ENCODE results near the gene KCTD17. TPM values are rescaled to one million over a fixed set of nuclear protein-coding genes. Genes with fewer than 3 reads are reported as not detected.
A peak's percentile ranks its signal among the peaks of the same experiment; 100 is the strongest.

Gene KCTD17
- total RNA-seq, 1 donor from 2014 or later, result 31.3 TPM

DNA sequence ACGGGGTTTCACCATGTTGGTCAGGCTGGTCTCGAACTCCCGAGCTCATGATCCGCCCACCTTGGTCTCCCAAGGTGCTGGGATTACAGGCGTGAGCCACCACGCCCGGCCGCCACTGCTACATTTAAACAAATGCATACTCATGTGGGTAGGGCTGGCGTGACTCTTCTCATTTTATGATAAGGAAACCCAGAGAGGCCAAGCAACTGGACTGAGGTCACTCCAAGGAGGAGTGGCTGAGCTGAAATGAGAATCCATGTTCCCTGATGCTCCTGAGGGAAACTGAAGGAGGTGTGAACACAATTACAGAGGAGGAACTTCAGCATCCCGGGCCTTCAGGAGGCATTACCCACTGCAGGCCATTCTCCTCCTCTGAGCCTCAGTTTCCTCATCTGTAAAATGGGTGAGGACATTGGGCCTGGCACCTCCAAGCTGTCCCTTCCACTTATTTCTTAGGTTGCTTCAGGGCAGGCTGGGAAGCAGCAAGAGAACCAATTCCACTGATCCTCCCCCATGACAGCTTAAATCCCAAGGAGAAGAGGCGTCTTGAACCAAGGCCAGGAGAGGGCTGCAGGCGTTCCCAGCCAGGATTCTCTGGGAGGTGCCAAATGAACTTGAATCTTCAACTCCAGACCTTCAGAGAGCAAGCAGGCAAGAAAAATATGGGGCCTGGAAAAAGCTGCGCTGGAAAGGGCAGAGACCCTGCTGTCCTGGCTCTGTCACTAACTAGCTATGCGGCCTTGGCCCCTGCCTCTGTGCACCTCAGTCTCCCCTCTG is 35.2 kb upstream of the KCTD17 start:
- Mint-ChIP-seq H3K4me3 (ENCODE audit: unreplicated experiment) (no peak overlapping the region), H3K36me3 (ENCODE audit: low read depth, unreplicated experiment) (peaks cover 7% of the 10 kb centered on the region), H3K27me3 (ENCODE audit: low read depth, unreplicated experiment) (no peaks in the 10 kb centered on the region), H3K4me1 (ENCODE audit: low read depth, unreplicated experiment) (peaks cover 8% of the 10 kb centered on the region), H3K9me3 (ENCODE audit: unreplicated experiment) (no peaks in the 10 kb centered on the region), H3K27ac (ENCODE audit: unreplicated experiment) (no peak overlapping the region)
- Histone ChIP-seq H4K20me1 (ENCODE audit: insufficient read depth, low read length) (peaks cover 40% of the 10 kb centered on the region), H3K27ac (ENCODE audit: low read depth, low read length) (no peak overlapping the region), H3K79me2 (ENCODE audit: insufficient read depth, low read length) (peaks cover 28% of the 10 kb centered on the region), H3K4me2 (ENCODE audit: low read length) (no peak overlapping the region), H3K9me3 (ENCODE audit: insufficient read depth, low read depth, low read length) (no peaks in the 10 kb centered on the region), H2AFZ (ENCODE audit: low read depth, low read length) (no peak overlapping the region), H3K27me3 (ENCODE audit: insufficient read depth, low read length) (no peaks in the 10 kb centered on the region), H3K36me3 (ENCODE audit: insufficient read depth, low read length) (no peaks in the 10 kb centered on the region), H3K4me1 (ENCODE audit: insufficient read depth, low read length) (peaks cover 11% of the 10 kb centered on the region), H3K9ac (ENCODE audit: low read length) (no peak overlapping the region), H3K4me3 (ENCODE audit: insufficient read depth, low read depth, low read length) (no peak overlapping the region)
- FAIRE-seq (no peak), DNase-seq (ENCODE audit: low read depth) (no peak)
- TF ChIP-seq, protein P1, sequence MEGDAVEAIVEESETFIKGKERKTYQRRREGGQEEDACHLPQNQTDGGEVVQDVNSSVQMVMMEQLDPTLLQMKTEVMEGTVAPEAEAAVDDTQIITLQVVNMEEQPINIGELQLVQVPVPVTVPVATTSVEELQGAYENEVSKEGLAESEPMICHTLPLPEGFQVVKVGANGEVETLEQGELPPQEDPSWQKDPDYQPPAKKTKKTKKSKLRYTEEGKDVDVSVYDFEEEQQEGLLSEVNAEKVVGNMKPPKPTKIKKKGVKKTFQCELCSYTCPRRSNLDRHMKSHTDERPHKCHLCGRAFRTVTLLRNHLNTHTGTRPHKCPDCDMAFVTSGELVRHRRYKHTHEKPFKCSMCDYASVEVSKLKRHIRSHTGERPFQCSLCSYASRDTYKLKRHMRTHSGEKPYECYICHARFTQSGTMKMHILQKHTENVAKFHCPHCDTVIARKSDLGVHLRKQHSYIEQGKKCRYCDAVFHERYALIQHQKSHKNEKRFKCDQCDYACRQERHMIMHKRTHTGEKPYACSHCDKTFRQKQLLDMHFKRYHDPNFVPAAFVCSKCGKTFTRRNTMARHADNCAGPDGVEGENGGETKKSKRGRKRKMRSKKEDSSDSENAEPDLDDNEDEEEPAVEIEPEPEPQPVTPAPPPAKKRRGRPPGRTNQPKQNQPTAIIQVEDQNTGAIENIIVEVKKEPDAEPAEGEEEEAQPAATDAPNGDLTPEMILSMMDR (IDR thresholded peaks at IDR 0.05; ENCODE audit: insufficient read depth, low read depth, low read length), result no peak
- TF ChIP-seq EZH2 (IDR thresholded peaks at IDR 0.05; ENCODE audit: insufficient read depth, low read length), result no peak

DNA sequence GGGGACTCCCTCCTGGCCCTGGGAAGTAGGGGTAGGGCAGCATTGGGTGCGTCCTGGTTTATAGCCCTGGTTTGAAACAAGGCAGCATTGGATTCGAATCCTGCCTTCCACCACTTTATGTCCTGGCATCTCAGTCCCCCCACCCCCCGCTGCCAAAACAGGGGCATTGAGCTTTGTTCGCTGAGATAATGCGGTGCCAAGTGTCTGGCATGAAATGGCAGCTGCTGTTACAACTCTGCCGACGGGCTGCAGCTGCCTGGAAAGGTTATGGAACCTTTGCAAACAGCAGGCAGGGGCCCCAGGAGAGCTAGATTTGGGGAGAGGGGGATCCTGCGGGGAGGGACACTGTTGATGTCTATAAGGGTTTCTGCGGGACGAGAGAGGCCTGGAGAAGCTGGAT is 34.2 kb upstream of the KCTD17 start:
- no peak overlapping the region for H3K27ac ChIP-seq (ENCODE audit: low read depth, low read length)
- H3K9me3 ChIP-seq (ENCODE audit: insufficient read depth, low read depth, low read length), result no peaks in the 10 kb centered on the region
- Mint-ChIP-seq H3K27me3 (ENCODE audit: low read depth, unreplicated experiment) (no peaks in the 10 kb centered on the region), H3K4me3 (ENCODE audit: unreplicated experiment) (peak overlapping the region; percentile 91), H3K27ac (ENCODE audit: unreplicated experiment) (no peak overlapping the region), H3K4me1 (ENCODE audit: low read depth, unreplicated experiment) (peaks cover 8% of the 10 kb centered on the region), H3K36me3 (ENCODE audit: low read depth, unreplicated experiment) (peaks cover 5% of the 10 kb centered on the region), H3K9me3 (ENCODE audit: unreplicated experiment) (no peaks in the 10 kb centered on the region)
- no peak overlapping the region for H3K9ac ChIP-seq (ENCODE audit: low read length)
- TF ChIP-seq, protein P1 (IDR thresholded peaks at IDR 0.05; ENCODE audit: insufficient read depth, low read depth, low read length), result no peak
- no peak for TF ChIP-seq EZH2 (IDR thresholded peaks at IDR 0.05; ENCODE audit: insufficient read depth, low read length)
- H3K79me2 ChIP-seq (ENCODE audit: insufficient read depth, low read length), result peaks cover 28% of the 10 kb centered on the region
- H2AFZ ChIP-seq (ENCODE audit: low read depth, low read length), result no peak overlapping the region
- peaks cover 48% of the 10 kb centered on the region for H4K20me1 ChIP-seq (ENCODE audit: insufficient read depth, low read length)
- no peak for FAIRE-seq
- DNase-seq (ENCODE audit: low read depth), result no peak
- peak overlapping the region; percentile 99 for H3K4me2 ChIP-seq (ENCODE audit: low read length)
- H3K36me3 ChIP-seq (ENCODE audit: insufficient read depth, low read length), result no peaks in the 10 kb centered on the region
- H3K27me3 ChIP-seq (ENCODE audit: insufficient read depth, low read length), result no peaks in the 10 kb centered on the region
- peaks cover 11% of the 10 kb centered on the region for H3K4me1 ChIP-seq (ENCODE audit: insufficient read depth, low read length)
- H3K4me3 ChIP-seq (ENCODE audit: insufficient read depth, low read depth, low read length), result no peak overlapping the region

Measured in astrocyte (in vitro differentiated cells and primary cell).